Nephron (organoid): ENCODE results near the gene PCCA.

Experiments used
- H3K27ac Mint-ChIP-seq, 3 experiments: 2 replicates each; pipeline ENCODE4 v1.8.0; 2020; ENCODE audit warnings: mixed read lengths in 3 of 3, mild to moderate bottlenecking in 2 of 3, moderate library complexity in 1 of 3
- H3K27me3 Mint-ChIP-seq: 2 replicates; pipeline ENCODE4 v1.8.0; 2021; ENCODE audit warnings: low read depth, mild to moderate bottlenecking, moderate library complexity, mixed read lengths
- H3K36me3 Mint-ChIP-seq: 2 replicates; pipeline ENCODE4 v1.8.0; 2020; ENCODE audit warnings: low read depth, mixed read lengths
- H3K4me1 Mint-ChIP-seq: 2 replicates; pipeline ENCODE4 v1.8.0; 2020; ENCODE audit warnings: mixed read lengths
- H3K4me3 Mint-ChIP-seq, 3 experiments: 2 replicates each; pipeline ENCODE4 v1.8.0; 2020; ENCODE audit warnings: mild to moderate bottlenecking in 3 of 3, mixed read lengths in 3 of 3, moderate library complexity in 2 of 3
- H3K9me3 Mint-ChIP-seq: 2 replicates; pipeline ENCODE4 v1.8.0; 2020; ENCODE audit warnings: mixed read lengths
- CTCF ChIP-seq, 3 experiments: fragments of 200-600 bp; sonication (generic); IDR thresholded peaks; one replicate each; pipeline ENCODE4 v1.5.0; 2021; ENCODE audit warnings: antibody characterized with exemption in 3 of 3; ENCODE audit not compliant: unreplicated experiment in 3 of 3

PCCA gene

GRCh38 chr13:100362371-100362770 lies 273.5 kb downstream of the PCCA start:
- Mint-ChIP-seq H3K4me1 (peaks cover 19% of the 10 kb centered on the region), H3K4me3 (no peak overlapping the region), H3K9me3 (no peaks in the 10 kb centered on the region), H3K27me3 (no peaks in the 10 kb centered on the region), H3K36me3 (peaks cover 18% of the 10 kb centered on the region), H3K27ac (peak overlapping the region in 1 of 3 experiments; percentile 88)
- no peak for TF ChIP-seq CTCF (IDR thresholded peaks at IDR 0.05; ENCODE audit: unreplicated experiment in 3 of 3)

- Mint-ChIP-seq H3K4me3 (no peak overlapping the region), H3K9me3 (no peaks in the 10 kb centered on the region)
These were observed 273.9 kb downstream of the PCCA start for GRCh38 chr13:100362781-100363180.

GRCh38 chr13:100363285-100363711 lies 274.4 kb downstream of the PCCA start:
- H3K4me1 Mint-ChIP-seq = peaks cover 19% of the 10 kb centered on the region
- peaks cover 12% of the 10 kb centered on the region for H3K36me3 Mint-ChIP-seq
- H3K9me3 Mint-ChIP-seq = no peaks in the 10 kb centered on the region
- no peak for TF ChIP-seq CTCF (IDR thresholded peaks at IDR 0.05; ENCODE audit: unreplicated experiment in 3 of 3)
- H3K27me3 Mint-ChIP-seq = no peaks in the 10 kb centered on the region
- peak overlapping the region; percentile 66 to 88 (median 77) for H3K27ac Mint-ChIP-seq
- H3K4me3 Mint-ChIP-seq = no peak overlapping the region

More at GRCh38 chr13:100362781-100363180, 273.9 kb downstream of the PCCA start:
- Mint-ChIP-seq H3K4me1 (peaks cover 19% of the 10 kb centered on the region), H3K27ac (peak overlapping the region; percentile 66 to 88 (median 77)), H3K36me3 (peaks cover 16% of the 10 kb centered on the region), H3K27me3 (no peaks in the 10 kb centered on the region)
- TF ChIP-seq CTCF (IDR thresholded peaks at IDR 0.05; ENCODE audit: unreplicated experiment in 3 of 3) = no peak

- peak overlapping the region in 1 of 3 experiments; percentile 88 for H3K27ac Mint-ChIP-seq
- H3K9me3 Mint-ChIP-seq = no peaks in the 10 kb centered on the region
- H3K4me3 Mint-ChIP-seq = no peak overlapping the region
- H3K36me3 Mint-ChIP-seq = peaks cover 13% of the 10 kb centered on the region
- no peak for TF ChIP-seq CTCF (IDR thresholded peaks at IDR 0.05; ENCODE audit: unreplicated experiment in 3 of 3)
- H3K4me1 Mint-ChIP-seq = peaks cover 19% of the 10 kb centered on the region
- H3K27me3 Mint-ChIP-seq = no peaks in the 10 kb centered on the region
These were observed 275.0 kb downstream of the PCCA start for GRCh38 chr13:100363874-100364273.

GRCh38 chr13:100364591-100364990 lies 275.7 kb downstream of the PCCA start:
- H3K4me3 Mint-ChIP-seq = no peak overlapping the region
- TF ChIP-seq CTCF (IDR thresholded peaks at IDR 0.05; ENCODE audit: unreplicated experiment in 3 of 3) = no peak
- peaks cover 15% of the 10 kb centered on the region for H3K36me3 Mint-ChIP-seq
- H3K27me3 Mint-ChIP-seq = no peaks in the 10 kb centered on the region
- H3K9me3 Mint-ChIP-seq = no peaks in the 10 kb centered on the region
- H3K27ac Mint-ChIP-seq = no peak overlapping the region
- peaks cover 19% of the 10 kb centered on the region for H3K4me1 Mint-ChIP-seq

GRCh38 chr13:100365680-100366079 lies 276.8 kb downstream of the PCCA start:
- H3K36me3 Mint-ChIP-seq = peaks cover 14% of the 10 kb centered on the region
- H3K27ac Mint-ChIP-seq = no peak overlapping the region
- H3K4me3 Mint-ChIP-seq = no peak overlapping the region
- H3K4me1 Mint-ChIP-seq = peaks cover 19% of the 10 kb centered on the region
- H3K27me3 Mint-ChIP-seq = no peaks in the 10 kb centered on the region
- TF ChIP-seq CTCF (IDR thresholded peaks at IDR 0.05; ENCODE audit: unreplicated experiment in 3 of 3) = no peak
- no peaks in the 10 kb centered on the region for H3K9me3 Mint-ChIP-seq
